WTC11 (cell line): Measurements from ENCODE around the gene SNX32.

Experiments used
- ATF1 ChIP-seq: sonication (generic); formaldehyde crosslinking; IDR thresholded peaks from 2 replicates; pipeline ENCODE4 v1.8.1; 2023; ENCODE audit warnings: mild to moderate bottlenecking, moderate library complexity, missing genetic modification reagents
- ATF6 ChIP-seq: sonication (generic); formaldehyde crosslinking; IDR thresholded peaks from 2 replicates; pipeline ENCODE4 v1.8.1; 2023; ENCODE audit warnings: mild to moderate bottlenecking, missing genetic modification reagents
- CTCF ChIP-seq: fragments of 200-600 bp; IDR thresholded peaks from 2 replicates; pipeline ENCODE4 v1.8.0; 2022; ENCODE audit warnings: antibody characterized with exemption
- ESRRA ChIP-seq: sonication (generic); formaldehyde crosslinking; IDR thresholded peaks from 2 replicates; pipeline ENCODE4 v1.8.1; 2022; ENCODE audit warnings: mild to moderate bottlenecking, missing genetic modification reagents, borderline replicate concordance
- FOXP1 ChIP-seq: sonication (generic); formaldehyde crosslinking; IDR thresholded peaks from 2 replicates; pipeline ENCODE4 v1.8.0; 2022; ENCODE audit warnings: missing genetic modification reagents, mild to moderate bottlenecking, moderate library complexity, borderline replicate concordance
- MAX ChIP-seq: sonication (generic); formaldehyde crosslinking; IDR thresholded peaks from 2 replicates; pipeline ENCODE4 v1.8.0; 2022; ENCODE audit warnings: mild to moderate bottlenecking, missing genetic modification reagents
- NR2C2 ChIP-seq: sonication (generic); formaldehyde crosslinking; IDR thresholded peaks from 2 replicates; pipeline ENCODE4 v1.8.0; 2022; ENCODE audit warnings: mild to moderate bottlenecking, missing genetic modification reagents
- STAT6 ChIP-seq: sonication (generic); formaldehyde crosslinking; conservative IDR thresholded peaks from 2 replicates; pipeline ENCODE4 v1.8.1; 2023; ENCODE audit warnings: mild to moderate bottlenecking, low read depth, missing genetic modification reagents, moderate library complexity
- TCF7 ChIP-seq: sonication (generic); formaldehyde crosslinking; IDR thresholded peaks from 2 replicates; pipeline ENCODE4 v1.8.0; 2022; ENCODE audit warnings: mild to moderate bottlenecking, low read depth, missing genetic modification reagents, moderate library complexity
- TEAD1 ChIP-seq: sonication (generic); formaldehyde crosslinking; IDR thresholded peaks from 2 replicates; pipeline ENCODE4 v1.8.0; 2022; ENCODE audit warnings: mild to moderate bottlenecking, missing genetic modification reagents
- ZNF317 ChIP-seq: sonication (generic); formaldehyde crosslinking; IDR thresholded peaks from 2 replicates; pipeline ENCODE4 v1.8.1; 2023; ENCODE audit warnings: low read depth, mild to moderate bottlenecking, moderate library complexity, missing genetic modification reagents, borderline replicate concordance
- ZNF512 ChIP-seq: sonication (generic); formaldehyde crosslinking; IDR thresholded peaks from 2 replicates; pipeline ENCODE4 v1.8.1; 2022; ENCODE audit warnings: missing genetic modification reagents, borderline replicate concordance

GRCh38 chr11:65861533-65862183 is 27.9 kb downstream of the SNX32 start:
- TF ChIP-seq CTCF (no peak), TCF7 (CRISPR knock-in tag) (no peak), ZNF512 (no peak), NR2C2 (CRISPR knock-in tag) (no peak), STAT6 (CRISPR knock-in tag) (no peak), MAX (CRISPR knock-in tag) (no peak), ESRRA (CRISPR knock-in tag) (no peak), FOXP1 (CRISPR knock-in tag) (no peak), ATF1 (CRISPR knock-in tag) (no peak), ZNF317 (CRISPR knock-in tag) (no peak), TEAD1 (no peak), ATF6 (CRISPR knock-in tag) (no peak)
